Dendritic cell treated with granulocyte-macrophage colony-stimulating factor and Interleukin-4, amounts not matched to agents 40 ng/mL and 50 ng/mL, for 4 days (primary cell): ENCODE results near the gene RHEBL1.

Experiments used
- H3K27ac Mint-ChIP-seq: one replicate; pipeline ENCODE4 v1.8.0; 2022; ENCODE audit warnings: mild to moderate bottlenecking, mixed read lengths
- H3K27me3 Mint-ChIP-seq: one replicate; pipeline ENCODE4 v1.8.0; 2022; ENCODE audit warnings: mild to moderate bottlenecking, mixed read lengths
- H3K36me3 Mint-ChIP-seq: one replicate; pipeline ENCODE4 v1.8.0; 2022; ENCODE audit warnings: low read depth, mixed read lengths
- H3K4me1 Mint-ChIP-seq: one replicate; pipeline ENCODE4 v1.8.0; 2022; ENCODE audit warnings: low read depth, mixed read lengths
- H3K4me3 Mint-ChIP-seq: one replicate; pipeline ENCODE4 v1.8.0; 2022; ENCODE audit warnings: mild to moderate bottlenecking, moderate library complexity, mixed read lengths
- H3K9me3 Mint-ChIP-seq: one replicate; pipeline ENCODE4 v1.8.0; 2022; ENCODE audit warnings: mixed read lengths
- intact Hi-C: fragments of 100-400 bp; cut with micrococcal nuclease; formaldehyde crosslinking; loops from one replicate; pipeline ENCODE4 v1.15.0; 2022

The RHEBL1 gene

DNA sequence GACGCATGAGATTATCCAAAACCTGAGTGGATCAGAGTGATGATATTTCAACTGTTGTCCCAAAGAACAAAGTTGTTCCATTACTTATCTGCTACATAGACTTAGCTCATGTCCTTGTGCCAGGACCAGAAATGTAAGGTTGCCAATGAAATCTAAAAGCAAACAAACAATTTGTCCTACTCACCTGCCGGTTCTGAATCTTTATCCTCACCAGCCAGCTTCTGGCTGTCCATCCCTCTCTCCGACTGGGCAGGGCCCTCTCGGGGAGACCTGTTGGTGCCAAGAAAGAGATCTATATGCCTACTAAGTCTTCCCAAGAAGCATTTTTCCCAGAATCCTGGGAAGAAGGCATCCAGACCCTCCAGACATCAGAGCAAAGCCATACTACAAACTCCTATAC is 14.7 kb downstream of the RHEBL1 start:
- Mint-ChIP-seq H3K27ac (peak overlapping the region; percentile 8), H3K36me3 (peaks cover 85% of the 10 kb centered on the region), H3K4me1 (peaks cover 48% of the 10 kb centered on the region), H3K27me3 (no peaks in the 10 kb centered on the region), H3K9me3 (no peaks in the 10 kb centered on the region), H3K4me3 (no peak overlapping the region)
- intact Hi-C loops, result no loop called here

- Mint-ChIP-seq H3K27me3 (no peaks in the 10 kb centered on the region), H3K4me3 (no peak overlapping the region), H3K9me3 (no peaks in the 10 kb centered on the region), H3K27ac (peak overlapping the region; percentile 8), H3K36me3 (peaks cover 88% of the 10 kb centered on the region), H3K4me1 (peaks cover 48% of the 10 kb centered on the region)
- intact Hi-C loops, result no loop called here
Measured at GRCh38 chr12:49054524-49054923, 15.3 kb downstream of the RHEBL1 start.

GRCh38 chr12:49054096-49054495 is 15.7 kb downstream of the RHEBL1 start:
- intact Hi-C loops, result no loop called here
- H3K27me3 Mint-ChIP-seq, result no peaks in the 10 kb centered on the region
- peaks cover 46% of the 10 kb centered on the region for H3K4me1 Mint-ChIP-seq
- peak overlapping the region; percentile 8 for H3K27ac Mint-ChIP-seq
- H3K36me3 Mint-ChIP-seq, result peaks cover 88% of the 10 kb centered on the region
- no peak overlapping the region for H3K4me3 Mint-ChIP-seq
- H3K9me3 Mint-ChIP-seq, result no peaks in the 10 kb centered on the region

DNA sequence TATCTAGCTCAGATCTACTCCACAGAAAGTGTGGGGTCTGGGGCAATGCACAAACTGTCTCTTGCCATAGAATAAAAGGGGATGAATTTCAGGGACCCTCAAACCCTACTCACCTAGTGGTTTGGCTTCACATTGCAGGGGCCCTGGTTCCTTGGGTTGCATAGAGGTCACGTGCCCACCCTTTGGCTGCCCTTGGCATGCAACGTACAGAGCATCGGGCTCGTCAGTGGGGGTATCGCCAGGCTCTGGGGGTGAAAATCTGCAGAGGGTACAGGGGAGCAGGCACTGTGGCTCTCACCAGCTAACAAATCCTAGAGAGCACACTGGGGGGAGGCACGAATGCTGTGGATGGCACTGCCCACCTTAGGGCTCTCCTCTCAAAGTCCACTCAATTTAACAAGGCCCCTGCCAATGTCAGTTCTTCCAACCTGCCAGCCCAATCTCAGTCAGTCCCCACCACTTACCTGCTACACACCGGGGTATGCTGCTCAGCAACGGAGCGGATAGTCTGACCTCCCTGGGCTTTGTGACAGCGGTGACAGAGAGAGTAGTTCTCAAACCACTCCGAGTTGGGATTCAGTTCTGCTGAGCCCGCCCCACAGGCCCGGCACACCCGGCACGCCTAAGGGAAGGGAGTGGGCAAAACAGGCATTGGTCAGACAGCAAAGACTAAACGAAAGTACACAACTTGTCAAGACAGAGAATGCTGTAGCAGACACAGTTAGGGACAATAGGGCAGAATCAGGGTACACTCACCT is 17.1 kb downstream of the RHEBL1 start:
- no peaks in the 10 kb centered on the region for H3K27me3 Mint-ChIP-seq
- intact Hi-C loops, result no loop called here
- H3K36me3 Mint-ChIP-seq, result peaks cover 89% of the 10 kb centered on the region
- peaks cover 32% of the 10 kb centered on the region for H3K4me1 Mint-ChIP-seq
- H3K9me3 Mint-ChIP-seq, result no peaks in the 10 kb centered on the region
- no peak overlapping the region for H3K4me3 Mint-ChIP-seq
- no peak overlapping the region for H3K27ac Mint-ChIP-seq

GRCh38 chr12:49051777-49052438 is 17.9 kb downstream of the RHEBL1 start:
- intact Hi-C loops, result no loop called here
- no peak overlapping the region for H3K4me3 Mint-ChIP-seq
- peaks cover 96% of the 10 kb centered on the region for H3K36me3 Mint-ChIP-seq
- H3K4me1 Mint-ChIP-seq, result peaks cover 25% of the 10 kb centered on the region
- no peaks in the 10 kb centered on the region for H3K9me3 Mint-ChIP-seq
- no peaks in the 10 kb centered on the region for H3K27me3 Mint-ChIP-seq
- H3K27ac Mint-ChIP-seq, result no peak overlapping the region

- peaks cover 100% of the 10 kb centered on the region for H3K36me3 Mint-ChIP-seq
- no peak overlapping the region for H3K4me3 Mint-ChIP-seq
- intact Hi-C loops, result no loop called here
- no peaks in the 10 kb centered on the region for H3K9me3 Mint-ChIP-seq
- H3K4me1 Mint-ChIP-seq, result peaks cover 19% of the 10 kb centered on the region
- H3K27ac Mint-ChIP-seq, result no peak overlapping the region
- no peaks in the 10 kb centered on the region for H3K27me3 Mint-ChIP-seq
Measured at GRCh38 chr12:49051373-49051764, 18.4 kb downstream of the RHEBL1 start.

- Mint-ChIP-seq H3K4me3 (no peak overlapping the region), H3K36me3 (peaks cover 100% of the 10 kb centered on the region)
- intact Hi-C loops, result no loop called here
Measured at GRCh38 chr12:49050507-49051372, 19.0 kb downstream of the RHEBL1 start.

DNA sequence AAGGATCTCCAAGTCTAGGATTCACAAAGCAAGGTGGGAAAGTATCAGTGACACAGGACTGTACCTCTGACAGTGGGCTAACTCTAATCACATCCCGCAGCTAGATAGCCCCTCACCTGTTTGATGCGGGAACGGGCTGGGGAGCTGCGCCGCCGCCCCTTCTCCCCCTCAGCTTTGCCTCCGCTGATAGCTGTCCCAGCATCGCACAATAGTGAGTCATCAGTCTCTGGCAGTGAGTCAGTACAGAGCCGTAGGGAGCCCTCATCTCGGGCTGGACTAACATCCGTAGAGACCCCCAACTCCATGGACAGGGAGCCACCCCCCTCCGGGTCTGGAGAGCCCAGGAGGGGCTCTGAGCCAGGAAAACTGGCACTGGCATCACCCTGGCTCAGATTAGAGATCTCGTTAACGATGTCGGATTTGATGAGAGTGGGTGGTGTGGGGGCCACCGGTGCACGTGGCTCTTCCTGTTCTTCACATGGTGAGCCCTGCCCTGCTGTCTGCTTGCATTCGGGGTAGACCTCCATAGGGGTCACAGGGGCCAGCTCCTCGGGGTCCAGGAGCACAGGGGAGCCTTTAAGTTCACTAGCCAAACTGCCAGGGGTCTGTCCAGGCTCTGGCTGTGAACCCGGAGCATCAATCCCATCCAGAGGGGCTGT is 20.1 kb downstream of the RHEBL1 start:
- Mint-ChIP-seq H3K9me3 (no peaks in the 10 kb centered on the region), H3K4me1 (peaks cover 3% of the 10 kb centered on the region), H3K4me3 (no peak overlapping the region), H3K36me3 (peaks cover 100% of the 10 kb centered on the region), H3K27me3 (no peaks in the 10 kb centered on the region), H3K27ac (peak overlapping the region; percentile 24)
- intact Hi-C loops, result no loop called here

More at GRCh38 chr12:49050507-49051372, 19.0 kb downstream of the RHEBL1 start:
- Mint-ChIP-seq H3K9me3 (no peaks in the 10 kb centered on the region), H3K27me3 (no peaks in the 10 kb centered on the region), H3K27ac (peak overlapping the region; percentile 24), H3K4me1 (peaks cover 13% of the 10 kb centered on the region)

- H3K4me1 Mint-ChIP-seq, result no peaks in the 10 kb centered on the region
- H3K36me3 Mint-ChIP-seq, result peaks cover 100% of the 10 kb centered on the region
- no peaks in the 10 kb centered on the region for H3K27me3 Mint-ChIP-seq
- intact Hi-C loops, result no loop called here
- H3K9me3 Mint-ChIP-seq, result no peaks in the 10 kb centered on the region
- no peak overlapping the region for H3K27ac Mint-ChIP-seq
- H3K4me3 Mint-ChIP-seq, result no peak overlapping the region
Measured at GRCh38 chr12:49048953-49049352, 20.8 kb downstream of the RHEBL1 start.

- intact Hi-C loops, result no loop called here
- Mint-ChIP-seq H3K27ac (no peak overlapping the region), H3K4me3 (no peak overlapping the region), H3K27me3 (no peaks in the 10 kb centered on the region), H3K4me1 (no peaks in the 10 kb centered on the region), H3K36me3 (peaks cover 100% of the 10 kb centered on the region), H3K9me3 (no peaks in the 10 kb centered on the region)
Measured at GRCh38 chr12:49046129-49046895, 23.5 kb downstream of the RHEBL1 start.

DNA sequence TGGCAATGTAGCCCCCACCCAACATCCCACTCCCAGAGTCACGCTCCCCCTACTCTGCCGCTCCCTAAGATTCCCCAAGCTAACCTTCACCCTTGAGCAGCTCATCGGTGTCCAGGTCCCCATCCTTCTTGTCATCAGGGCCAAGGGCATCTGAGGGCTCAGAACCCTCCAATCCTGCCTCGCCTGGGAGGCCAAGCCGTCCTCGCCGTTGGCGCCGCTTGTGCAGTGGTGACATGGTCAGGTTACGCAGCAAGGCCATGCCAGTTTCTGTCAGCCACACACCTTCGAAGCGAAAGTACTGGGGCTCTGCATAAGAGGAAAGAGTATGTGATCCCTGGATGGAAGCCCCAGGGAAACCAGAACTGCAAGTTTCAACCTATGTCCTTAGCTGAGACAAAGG is 25.1 kb downstream of the RHEBL1 start:
- intact Hi-C loops, result no loop called here
- H3K4me3 Mint-ChIP-seq, result no peak overlapping the region
- H3K9me3 Mint-ChIP-seq, result no peaks in the 10 kb centered on the region
- peaks cover 100% of the 10 kb centered on the region for H3K36me3 Mint-ChIP-seq
- H3K27me3 Mint-ChIP-seq, result no peaks in the 10 kb centered on the region
- no peaks in the 10 kb centered on the region for H3K4me1 Mint-ChIP-seq
- no peak overlapping the region for H3K27ac Mint-ChIP-seq

DNA sequence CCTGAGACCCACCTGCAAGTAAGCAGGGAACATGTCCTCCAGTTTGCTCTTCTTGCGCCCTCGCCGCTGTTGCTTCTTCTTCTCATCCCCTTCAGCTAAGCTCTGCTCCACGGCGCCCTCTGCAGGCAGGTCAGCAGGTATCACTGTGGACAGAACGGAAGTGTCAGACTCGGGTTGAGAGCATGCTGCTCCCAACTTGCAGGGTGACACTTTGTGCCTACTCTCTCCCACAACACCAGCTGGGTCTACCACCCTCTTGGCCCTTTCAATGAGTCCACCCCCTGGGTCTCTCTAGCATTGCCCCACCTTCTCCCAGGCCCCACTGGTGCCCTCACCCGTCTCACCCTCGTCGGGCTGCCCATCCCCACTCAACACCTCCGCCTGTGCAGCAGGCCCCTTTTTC is 25.9 kb downstream of the RHEBL1 start:
- no peaks in the 10 kb centered on the region for H3K9me3 Mint-ChIP-seq
- H3K27ac Mint-ChIP-seq, result no peak overlapping the region
- no peak overlapping the region for H3K4me3 Mint-ChIP-seq
- intact Hi-C loops, result loop anchor here (1.0 kb wide), 1 partner anchor 48 kb away; no protein-coding TSS in a partner anchor
- no peaks in the 10 kb centered on the region for H3K4me1 Mint-ChIP-seq
- no peaks in the 10 kb centered on the region for H3K27me3 Mint-ChIP-seq
- peaks cover 100% of the 10 kb centered on the region for H3K36me3 Mint-ChIP-seq

GRCh38 chr12:49043241-49043640 is 26.5 kb downstream of the RHEBL1 start:
- Mint-ChIP-seq H3K27ac (no peak overlapping the region), H3K27me3 (no peaks in the 10 kb centered on the region), H3K4me1 (no peaks in the 10 kb centered on the region), H3K9me3 (no peaks in the 10 kb centered on the region), H3K4me3 (no peak overlapping the region), H3K36me3 (peaks cover 100% of the 10 kb centered on the region)
- intact Hi-C loops, result loop anchor here (1.0 kb wide), 1 partner anchor 47 kb away; no protein-coding TSS in a partner anchor
